Lower leg skin (tissue), 4 donors: ENCODE results near the gene PRDM15. TPM values are rescaled to one million over a fixed set of nuclear protein-coding genes. Genes with fewer than 3 reads are reported as not detected.
A peak's percentile ranks its signal among the peaks of the same experiment; 100 is the strongest.

Source experiments
- DNase-seq, 2 donors: peaks; one replicate each; pipeline ENCODE4 v3.0.0-alpha.2; 2019; ENCODE audit warnings: low spot score in 2 of 2
- H3K4me3 ChIP-seq: fragments of 200-600 bp; sonication (generic); 2 replicates; pipeline ENCODE4 v1.5.1; 2017; ENCODE audit warnings: mild to moderate bottlenecking, low read depth; ENCODE audit not compliant: poor library complexity, severe bottlenecking
- CTCF ChIP-seq, 3 donors: fragments of 450-650 bp; IDR thresholded peaks; one replicate each; pipeline ENCODE4 v1.5.1; 2016; ENCODE audit warnings: antibody characterized with exemption in 3 of 3, mild to moderate bottlenecking in 3 of 3, moderate library complexity in 2 of 3
- POLR2A ChIP-seq, 2 donors: fragments of 450-650 bp; IDR thresholded peaks; one replicate each; pipeline ENCODE4 v1.6.1; 2016 to 2017; ENCODE audit warnings: antibody characterized with exemption in 2 of 2, mild to moderate bottlenecking in 1 of 2, moderate library complexity in 1 of 2
- WGBS, 2 donors: methylation state at CpG; one replicate each; pipeline ENCODE4 v1.1.5; 2018; 5-methylcytosine and 5-hydroxymethylcytosine counted together
- intact Hi-C: fragments of 100-400 bp; cut with DNase I; formaldehyde crosslinking; loops from one replicate; pipeline ENCODE4 v1.15.0; 2023; ENCODE audit warnings: low total_unique reads
- total RNA-seq, 4 donors: library from RNA; depleted of rRNA; stranded (reverse); fragments of >200 nt; gene quantifications; one replicate each; pipeline ENCODE4 v1.1.0, GENCODE V29; 2016

The PRDM15 gene
- total RNA-seq, 4 donors from 2014 or later, result 4.7 to 26.9 (median 9.1) TPM

GRCh38 chr21:41883582-41883981 is 4.4 kb upstream of the PRDM15 start:
- DNase-seq, result no peak
- TF ChIP-seq POLR2A (IDR thresholded peaks at IDR 0.05) (no peak), CTCF (IDR thresholded peaks at IDR 0.05) (no peak)
- WGBS, 2 donors, result 94% methylated on average over 5 of the region's 5 CpGs
- H3K4me3 ChIP-seq, result no peak overlapping the region
- intact Hi-C loops, result loop anchor here (10.0 kb wide), 1 partner anchor 231 kb away; no protein-coding TSS in a partner anchor

GRCh38 chr21:41881051-41881450 is 1.9 kb upstream of the PRDM15 start:
- no peak for DNase-seq
- no peak for TF ChIP-seq CTCF (IDR thresholded peaks at IDR 0.05)
- WGBS, 2 donors, result 91 to 96% methylated on average over 6 of the region's 6 CpGs
- intact Hi-C loops, result loop anchor here (10.0 kb wide), 1 partner anchor 234 kb away; no protein-coding TSS in a partner anchor
- no peak overlapping the region for H3K4me3 ChIP-seq

GRCh38 chr21:41880153-41880552 is 1.0 kb upstream of the PRDM15 start:
- 88 to 90% methylated on average over 9 of the region's 9 CpGs for WGBS, 2 donors
- intact Hi-C loops, result loop anchor here (10.0 kb wide), 1 partner anchor 235 kb away; no protein-coding TSS in a partner anchor
- TF ChIP-seq CTCF (IDR thresholded peaks at IDR 0.05) (no peak), POLR2A (IDR thresholded peaks at IDR 0.05) (no peak)
- no peak for DNase-seq
- no peak overlapping the region for H3K4me3 ChIP-seq

- WGBS, 2 donors, result 0% methylated on average over 13 of the region's 65 CpGs; no CpG with 5 or more reads in 1 of the 2 donors
These were observed 334 bp downstream of the PRDM15 start for GRCh38 chr21:41878831-41879189.

GRCh38 chr21:41877901-41878830 is 978 bp downstream of the PRDM15 start:
- no peak for DNase-seq
- peak overlapping the region; percentile 75 for H3K4me3 ChIP-seq
- 1 to 2% methylated on average over 32 to 36 of the region's 48 CpGs for WGBS, 2 donors
- intact Hi-C loops, result no loop called here
- no peak for TF ChIP-seq POLR2A (IDR thresholded peaks at IDR 0.05)
- TF ChIP-seq CTCF (IDR thresholded peaks at IDR 0.05), result no peak

More at GRCh38 chr21:41878831-41879189, 334 bp downstream of the PRDM15 start:
- peak; percentile 74 to 95 for DNase-seq
- no peak for TF ChIP-seq POLR2A (IDR thresholded peaks at IDR 0.05)
- intact Hi-C loops, result no loop called here
- H3K4me3 ChIP-seq, result peak overlapping the region; percentile 75

GRCh38 chr21:41876928-41877652 is 2.1 kb downstream of the PRDM15 start:
- intact Hi-C loops, result no loop called here
- no peak for TF ChIP-seq POLR2A (IDR thresholded peaks at IDR 0.05)
- TF ChIP-seq CTCF (IDR thresholded peaks at IDR 0.05), result no peak
- H3K4me3 ChIP-seq, result no peak overlapping the region
- WGBS, 2 donors, result 91 to 92% methylated on average over 11 of the region's 11 CpGs
- no peak for DNase-seq
